Measurements from ENCODE around the gene WSCD1.

WSCD1 gene

GRCh38 chr17:6064868-6065267 lies 5.3 kb upstream of the WSCD1 start:
- Histone ChIP-seq H3K9me3 (ENCODE audit: insufficient read depth, low read depth, low read length) (no peaks in the 10 kb centered on the region), H3K9ac (ENCODE audit: low read depth, low read length) (no peak overlapping the region), H3K27me3 (ENCODE audit: insufficient read depth, low read length) (peaks cover 29% of the 10 kb centered on the region), H3K36me3 (ENCODE audit: insufficient read depth, low read depth, low read length) (no peaks in the 10 kb centered on the region), H3K4me1 (ENCODE audit: insufficient read depth, low read length) (0 out of 2 replicates have a peak, but pooled peaks cover 2% of the 10 kb centered on the region), H3K4me3 (ENCODE audit: low read length) (no peak overlapping the region), H3K27ac (ENCODE audit: low read length) (no peak overlapping the region)

- Histone ChIP-seq H3K9me3 (ENCODE audit: insufficient read depth, low read depth, low read length) (no peaks in the 10 kb centered on the region), H3K36me3 (ENCODE audit: insufficient read depth, low read depth, low read length) (no peaks in the 10 kb centered on the region), H3K4me1 (ENCODE audit: insufficient read depth, low read length) (0 out of 2 replicates have a peak, but pooled peaks cover 2% of the 10 kb centered on the region), H3K4me3 (ENCODE audit: low read length) (no peak overlapping the region), H3K27ac (ENCODE audit: low read length) (no peak overlapping the region), H3K27me3 (ENCODE audit: insufficient read depth, low read length) (peaks cover 32% of the 10 kb centered on the region), H3K9ac (ENCODE audit: low read depth, low read length) (no peak overlapping the region)
These were observed 4.8 kb upstream of the WSCD1 start for GRCh38 chr17:6065351-6065750.

DNA sequence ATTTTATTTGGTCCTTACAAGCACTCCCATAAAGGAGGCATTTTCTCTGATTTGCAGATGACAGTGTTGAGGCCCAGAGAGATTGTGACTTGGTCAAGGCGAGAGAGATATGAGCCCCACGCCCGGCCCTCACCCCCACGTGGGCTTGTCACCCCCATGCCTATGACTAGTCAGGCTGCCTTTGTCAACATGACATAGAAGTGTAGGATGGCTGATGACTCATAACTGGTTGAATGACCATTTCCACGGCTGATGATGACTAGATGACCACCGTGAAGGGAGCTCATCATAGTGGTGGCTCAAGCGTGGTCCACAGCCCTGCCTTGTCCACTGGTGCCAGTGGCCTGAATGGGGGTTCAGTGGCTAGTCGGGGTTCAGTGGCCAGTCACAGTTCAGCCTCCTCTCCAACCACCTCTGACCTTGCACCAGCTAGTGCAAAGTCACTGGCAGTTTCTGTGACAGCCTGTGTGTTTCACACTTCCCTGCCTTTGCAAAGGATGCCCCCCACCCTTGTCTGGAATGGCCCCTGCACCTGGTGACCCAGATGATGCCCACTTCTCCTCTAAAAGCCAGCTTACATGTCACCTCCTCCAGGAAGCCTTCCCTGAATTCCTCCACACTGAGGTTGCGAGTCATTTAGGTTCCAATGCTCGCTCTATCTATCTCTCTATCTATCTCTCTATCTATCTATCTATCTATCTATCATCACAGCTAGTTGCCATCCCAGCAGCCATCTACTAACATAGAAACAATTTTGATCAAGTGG lies 3.8 kb upstream of the WSCD1 start:
- Histone ChIP-seq H3K27me3 (ENCODE audit: insufficient read depth, low read length) (peaks cover 37% of the 10 kb centered on the region), H3K9ac (ENCODE audit: low read depth, low read length) (no peak overlapping the region), H3K9me3 (ENCODE audit: insufficient read depth, low read depth, low read length) (no peaks in the 10 kb centered on the region), H3K4me1 (ENCODE audit: insufficient read depth, low read length) (peaks cover 4% of the 10 kb centered on the region; the same call in 1 of the 2 replicates), H3K27ac (ENCODE audit: low read length) (no peak overlapping the region), H3K36me3 (ENCODE audit: insufficient read depth, low read depth, low read length) (no peaks in the 10 kb centered on the region), H3K4me3 (ENCODE audit: low read length) (no peak overlapping the region)

DNA sequence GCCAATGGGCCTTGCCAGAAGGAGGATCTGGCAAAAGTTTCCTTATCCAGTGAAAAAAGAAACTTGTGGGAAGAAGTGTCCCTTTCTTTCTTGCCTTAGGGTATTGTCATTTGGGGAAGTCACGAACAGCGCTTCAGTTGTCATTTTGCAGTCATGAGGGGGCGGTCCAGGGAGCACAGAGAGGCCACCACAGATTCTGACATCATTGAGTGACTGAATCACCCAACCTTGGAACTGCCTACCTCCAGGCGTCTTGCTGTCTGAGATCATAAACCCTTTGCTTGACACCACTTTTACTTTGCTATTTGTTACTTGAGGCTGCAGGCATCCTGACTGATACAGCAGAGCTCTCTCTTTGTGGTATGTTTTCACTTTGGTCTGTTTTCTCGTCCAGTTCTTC lies 3.1 kb upstream of the WSCD1 start:
- Histone ChIP-seq H3K36me3 (ENCODE audit: insufficient read depth, low read depth, low read length) (no peaks in the 10 kb centered on the region), H3K4me1 (ENCODE audit: insufficient read depth, low read length) (peaks cover 6% of the 10 kb centered on the region; the same call in 1 of the 2 replicates), H3K9ac (ENCODE audit: low read depth, low read length) (no peak overlapping the region), H3K4me3 (ENCODE audit: low read length) (no peak overlapping the region), H3K9me3 (ENCODE audit: insufficient read depth, low read depth, low read length) (no peaks in the 10 kb centered on the region), H3K27ac (ENCODE audit: low read length) (no peak overlapping the region), H3K27me3 (ENCODE audit: insufficient read depth, low read length) (peaks cover 44% of the 10 kb centered on the region)

GRCh38 chr17:6070430-6070912 lies 292 bp downstream of the WSCD1 start:
- peak overlapping the region; percentile 94; the same call in 1 of the 2 replicates for H3K4me3 ChIP-seq (ENCODE audit: low read length)
- H3K4me1 ChIP-seq (ENCODE audit: insufficient read depth, low read length): peaks cover 7% of the 10 kb centered on the region; the same call in 1 of the 2 replicates
- H3K36me3 ChIP-seq (ENCODE audit: insufficient read depth, low read depth, low read length): no peaks in the 10 kb centered on the region
- no peak overlapping the region; the same call in 1 of the 2 replicates for H3K9ac ChIP-seq (ENCODE audit: low read depth, low read length)
- H3K27ac ChIP-seq (ENCODE audit: low read length): no peak overlapping the region
- H3K9me3 ChIP-seq (ENCODE audit: insufficient read depth, low read depth, low read length): no peaks in the 10 kb centered on the region
- peaks cover 44% of the 10 kb centered on the region for H3K27me3 ChIP-seq (ENCODE audit: insufficient read depth, low read length)

DNA sequence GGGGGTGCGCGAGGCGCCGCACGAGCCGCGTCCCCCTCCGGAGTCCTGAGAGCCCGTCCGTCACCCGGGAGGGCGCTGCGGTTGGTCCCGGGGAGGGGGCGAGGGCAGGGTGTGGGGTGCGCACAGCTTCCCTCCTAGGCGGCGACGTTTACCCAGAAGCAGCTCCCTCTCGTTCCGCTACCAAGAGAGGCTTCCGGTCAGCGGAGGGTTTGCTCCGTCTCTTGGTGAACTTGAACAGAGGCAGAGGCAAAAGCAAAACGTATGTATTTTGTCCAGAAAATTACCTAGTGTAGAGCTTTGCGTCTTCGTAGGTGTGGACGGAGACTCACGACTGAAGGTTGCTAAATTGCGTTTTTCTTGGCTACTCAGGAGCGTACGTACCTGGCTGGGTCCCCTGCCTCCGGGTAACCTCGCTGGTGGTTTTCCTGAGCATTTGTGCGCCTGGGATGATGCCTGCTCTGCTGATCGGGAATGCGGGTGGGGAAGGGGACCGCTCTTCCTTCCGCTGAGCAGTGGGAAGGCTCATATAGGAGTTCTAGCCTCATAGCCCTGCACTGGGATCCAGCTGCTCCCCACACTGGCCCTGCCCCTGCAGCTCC lies 833 bp downstream of the WSCD1 start:
- peaks cover 7% of the 10 kb centered on the region; the same call in 1 of the 2 replicates for H3K4me1 ChIP-seq (ENCODE audit: insufficient read depth, low read length)

DNA sequence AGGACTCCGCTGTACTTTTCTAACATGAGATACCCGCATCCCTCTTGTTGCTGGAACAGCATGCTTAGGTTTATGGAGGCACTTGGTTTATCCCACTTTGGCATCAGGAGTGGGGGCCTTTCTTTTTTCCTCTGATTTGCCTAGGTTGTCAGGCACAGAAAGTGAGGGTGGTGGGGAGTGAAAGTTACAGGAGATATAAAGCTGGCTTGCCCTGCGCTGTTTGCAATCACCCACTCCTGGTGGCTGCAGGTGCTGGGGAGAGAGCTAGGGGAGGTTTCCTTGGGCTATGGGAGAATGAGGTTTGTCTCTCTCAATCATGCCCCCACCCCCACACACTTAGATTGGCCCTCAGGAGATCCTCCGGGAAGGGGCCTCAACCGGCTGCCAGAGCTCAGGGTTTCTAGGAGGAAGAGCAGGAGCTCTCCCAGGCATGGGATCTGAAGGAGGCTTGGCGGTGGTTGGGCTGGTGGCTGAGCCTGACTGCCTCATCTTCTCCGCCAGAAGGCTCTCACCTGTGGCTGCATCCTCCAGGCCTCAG lies 1.4 kb downstream of the WSCD1 start:
- Histone ChIP-seq H3K27me3 (ENCODE audit: insufficient read depth, low read length) (peaks cover 44% of the 10 kb centered on the region), H3K9me3 (ENCODE audit: insufficient read depth, low read depth, low read length) (no peaks in the 10 kb centered on the region), H3K9ac (ENCODE audit: low read depth, low read length) (peak overlapping the region; percentile 81; the same call in 1 of the 2 replicates), H3K4me1 (ENCODE audit: insufficient read depth, low read length) (peaks cover 7% of the 10 kb centered on the region; the same call in 1 of the 2 replicates), H3K4me3 (ENCODE audit: low read length) (peak overlapping the region; percentile 94), H3K27ac (ENCODE audit: low read length) (no peak overlapping the region), H3K36me3 (ENCODE audit: insufficient read depth, low read depth, low read length) (no peaks in the 10 kb centered on the region)

More for the DNA sequence above, 833 bp downstream of the WSCD1 start:
- H3K9me3 ChIP-seq (ENCODE audit: insufficient read depth, low read depth, low read length): no peaks in the 10 kb centered on the region
- no peak overlapping the region for H3K27ac ChIP-seq (ENCODE audit: low read length)
- H3K4me3 ChIP-seq (ENCODE audit: low read length): peak overlapping the region; percentile 94
- peaks cover 44% of the 10 kb centered on the region for H3K27me3 ChIP-seq (ENCODE audit: insufficient read depth, low read length)
- H3K36me3 ChIP-seq (ENCODE audit: insufficient read depth, low read depth, low read length): no peaks in the 10 kb centered on the region
- peak overlapping the region; percentile 81; the same call in 1 of the 2 replicates for H3K9ac ChIP-seq (ENCODE audit: low read depth, low read length)

GRCh38 chr17:6072157-6072556 lies 2.0 kb downstream of the WSCD1 start:
- H3K9ac ChIP-seq (ENCODE audit: low read depth, low read length): no peak overlapping the region
- no peaks in the 10 kb centered on the region for H3K9me3 ChIP-seq (ENCODE audit: insufficient read depth, low read depth, low read length)
- H3K4me3 ChIP-seq (ENCODE audit: low read length): peak overlapping the region; percentile 94; the same call in 1 of the 2 replicates
- H3K27me3 ChIP-seq (ENCODE audit: insufficient read depth, low read length): peaks cover 40% of the 10 kb centered on the region
- no peaks in the 10 kb centered on the region for H3K36me3 ChIP-seq (ENCODE audit: insufficient read depth, low read depth, low read length)
- H3K4me1 ChIP-seq (ENCODE audit: insufficient read depth, low read length): peaks cover 7% of the 10 kb centered on the region; the same call in 1 of the 2 replicates
- no peak overlapping the region for H3K27ac ChIP-seq (ENCODE audit: low read length)

GRCh38 chr17:6072611-6073010 lies 2.4 kb downstream of the WSCD1 start:
- Histone ChIP-seq H3K9me3 (ENCODE audit: insufficient read depth, low read depth, low read length) (no peaks in the 10 kb centered on the region), H3K27ac (ENCODE audit: low read length) (no peak overlapping the region), H3K9ac (ENCODE audit: low read depth, low read length) (no peak overlapping the region), H3K4me3 (ENCODE audit: low read length) (no peak overlapping the region), H3K4me1 (ENCODE audit: insufficient read depth, low read length) (peaks cover 7% of the 10 kb centered on the region; the same call in 1 of the 2 replicates), H3K27me3 (ENCODE audit: insufficient read depth, low read length) (peaks cover 36% of the 10 kb centered on the region), H3K36me3 (ENCODE audit: insufficient read depth, low read depth, low read length) (no peaks in the 10 kb centered on the region)

- Histone ChIP-seq H3K9me3 (ENCODE audit: insufficient read depth, low read depth, low read length) (no peaks in the 10 kb centered on the region), H3K36me3 (ENCODE audit: insufficient read depth, low read depth, low read length) (no peaks in the 10 kb centered on the region), H3K4me3 (ENCODE audit: low read length) (no peak overlapping the region), H3K27me3 (ENCODE audit: insufficient read depth, low read length) (peaks cover 26% of the 10 kb centered on the region), H3K9ac (ENCODE audit: low read depth, low read length) (no peak overlapping the region), H3K4me1 (ENCODE audit: insufficient read depth, low read length) (peaks cover 7% of the 10 kb centered on the region; the same call in 1 of the 2 replicates), H3K27ac (ENCODE audit: low read length) (no peak overlapping the region)
These were observed 3.4 kb downstream of the WSCD1 start for GRCh38 chr17:6073620-6074019.

- Histone ChIP-seq H3K4me3 (ENCODE audit: low read length) (no peak overlapping the region), H3K27ac (ENCODE audit: low read length) (no peak overlapping the region), H3K4me1 (ENCODE audit: insufficient read depth, low read length) (peaks cover 5% of the 10 kb centered on the region; the same call in 1 of the 2 replicates), H3K27me3 (ENCODE audit: insufficient read depth, low read length) (peaks cover 13% of the 10 kb centered on the region), H3K9me3 (ENCODE audit: insufficient read depth, low read depth, low read length) (no peaks in the 10 kb centered on the region), H3K9ac (ENCODE audit: low read depth, low read length) (no peak overlapping the region), H3K36me3 (ENCODE audit: insufficient read depth, low read depth, low read length) (no peaks in the 10 kb centered on the region; the same call in 1 of the 2 replicates)
These were observed 4.9 kb downstream of the WSCD1 start for GRCh38 chr17:6075050-6075449.
